Epithelial cell of proximal tubule (primary cell): ENCODE data around the gene SST. TPM values are rescaled to one million over a fixed set of nuclear protein-coding genes. Genes with fewer than 3 reads are reported as not detected.

Experiments
- DNase-seq: peaks from one replicate; pipeline ENCODE4 v3.0.0-alpha.2; 2011; ENCODE audit warnings: low read depth
- H3K4me3 ChIP-seq: 2 replicates; pipeline ENCODE4 v1.5.1; 2011; ENCODE audit warnings: low read depth, mild to moderate bottlenecking, low read length
- CTCF ChIP-seq: conservative IDR thresholded peaks from 2 replicates; pipeline ENCODE4 v1.5.1; 2012; ENCODE audit warnings: low read depth, mild to moderate bottlenecking, low read length
- total RNA-seq: library from RNA; depleted of rRNA; stranded (reverse); fragments of >200 nt; gene quantifications from 2 replicates; pipeline ENCODE4 v1.2.3, GENCODE V29; 2015

Gene SST
- total RNA-seq, 1 donor from 2014 or later = 0.98 TPM

DNA sequence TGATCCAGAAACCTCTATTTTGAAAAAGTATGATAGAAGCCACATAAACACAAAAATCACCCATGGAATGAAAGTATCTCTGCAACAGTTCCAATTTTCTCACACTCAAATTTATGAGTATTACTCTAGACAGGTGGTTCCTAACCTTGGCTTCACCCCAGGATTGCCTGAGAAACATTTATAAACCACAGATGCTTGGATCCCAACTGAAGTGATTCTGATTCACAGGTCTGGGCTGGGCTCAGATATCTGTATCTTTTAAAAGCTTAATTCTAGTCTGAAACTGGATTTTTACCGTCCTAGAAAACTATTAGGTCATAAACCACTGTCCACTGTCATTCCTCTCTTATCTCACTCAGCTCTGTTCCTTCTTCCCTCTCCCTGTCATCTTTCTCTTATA lies 7.4 kb upstream of the SST start:
- no peak overlapping the region for H3K4me3 ChIP-seq
- TF ChIP-seq CTCF = no peak
- no peak for DNase-seq

DNA sequence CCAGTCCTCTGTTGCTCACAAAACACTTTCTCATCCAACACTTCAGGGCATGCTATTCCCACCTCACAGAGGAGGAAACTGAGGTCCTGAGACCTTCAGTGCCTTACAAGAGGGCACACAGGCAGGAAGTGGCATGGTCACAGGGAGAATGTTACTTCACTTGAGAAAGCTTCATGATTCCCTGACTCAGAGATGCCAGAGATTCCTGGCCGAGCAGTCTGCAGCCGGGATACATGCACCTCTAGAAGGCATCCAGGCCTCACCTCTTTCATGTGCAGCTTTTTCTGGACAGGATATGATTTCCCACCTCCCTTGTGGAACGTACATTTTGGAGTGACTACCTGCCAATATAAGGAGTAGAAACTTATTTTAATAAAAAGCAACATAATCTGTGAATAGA lies 2.8 kb upstream of the SST start:
- TF ChIP-seq CTCF = no peak
- no peak for DNase-seq
- H3K4me3 ChIP-seq = no peak overlapping the region

- no peak for DNase-seq
- H3K4me3 ChIP-seq = no peak overlapping the region
- TF ChIP-seq CTCF = no peak
Measured at GRCh38 chr3:187667526-187667925, 2.7 kb downstream of the SST start.

GRCh38 chr3:187665764-187666402 lies 4.3 kb downstream of the SST start:
- no peak for DNase-seq
- no peak overlapping the region for H3K4me3 ChIP-seq
- no peak for TF ChIP-seq CTCF

- TF ChIP-seq CTCF = no peak
- no peak overlapping the region for H3K4me3 ChIP-seq
- no peak for DNase-seq
Measured at GRCh38 chr3:187665010-187665409, 5.2 kb downstream of the SST start.

DNA sequence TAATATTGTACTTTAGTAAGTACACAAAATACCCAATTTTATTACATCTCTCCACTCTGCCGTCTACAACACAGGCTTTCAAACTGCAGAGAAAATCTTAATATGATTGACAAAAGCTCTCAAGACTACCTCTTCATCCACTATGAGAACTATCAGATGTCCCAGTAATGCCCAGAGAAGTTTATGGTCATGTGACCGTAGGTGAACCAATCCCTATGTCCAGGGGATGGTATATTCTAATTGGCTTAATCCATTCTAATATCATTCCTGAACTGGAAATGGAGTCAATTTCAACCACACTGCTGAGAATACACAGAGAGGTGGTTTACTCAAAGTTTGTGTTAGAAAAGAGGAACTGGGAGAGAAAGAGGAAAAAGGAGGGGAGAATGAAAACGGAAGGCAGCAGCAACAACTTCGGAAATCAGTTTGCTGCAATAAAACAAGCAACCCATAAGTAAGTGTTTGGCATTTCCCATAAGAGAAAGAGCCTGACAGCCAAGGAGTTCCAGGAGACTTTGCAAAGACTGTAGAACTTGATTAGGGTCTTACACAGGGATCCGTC lies 7.3 kb downstream of the SST start:
- no peak overlapping the region for H3K4me3 ChIP-seq
- no peak for TF ChIP-seq CTCF
- no peak for DNase-seq

GRCh38 chr3:187661267-187661666 lies 8.9 kb downstream of the SST start:
- no peak for TF ChIP-seq CTCF
- no peak for DNase-seq
- no peak overlapping the region for H3K4me3 ChIP-seq
